Tibial nerve (tissue), 4 donors: ENCODE results near the gene SLC29A4.

ENCODE experiments used
- CTCF ChIP-seq, 5 experiments: fragments of 200-600 bp in 3 of 5; fragments of 450-650 bp in 2 of 5; sonication (generic) in 3 of 5; IDR thresholded peaks; one replicate each; pipeline ENCODE4 v1.5.1; 2016 to 2019; ENCODE audit warnings: antibody characterized with exemption in 5 of 5, mild to moderate bottlenecking in 3 of 5, moderate library complexity in 2 of 5
- EP300 ChIP-seq, 2 donors: sonication (generic); formaldehyde crosslinking; IDR thresholded peaks; one replicate each; pipeline ENCODE4 v1.6.1; 2017; ENCODE audit warnings: antibody characterized with exemption in 2 of 2, mild to moderate bottlenecking in 1 of 2
- POLR2A ChIP-seq, 2 donors: fragments of 450-650 bp; IDR thresholded peaks; one replicate each; pipeline ENCODE4 v1.6.1; 2017; ENCODE audit warnings: antibody characterized with exemption in 2 of 2, mild to moderate bottlenecking in 2 of 2, moderate library complexity in 2 of 2

GRCh38 chr7:5314864-5315263 lies 32.1 kb downstream of the SLC29A4 start:
- TF ChIP-seq CTCF (IDR thresholded peaks at IDR 0.05) (no peak), POLR2A (IDR thresholded peaks at IDR 0.05) (no peak), EP300 (IDR thresholded peaks at IDR 0.05) (no peak)
